Gastroesophageal sphincter (tissue), 4 donors: ENCODE measurements around the gene ATRAID. TPM values are rescaled to one million over a fixed set of nuclear protein-coding genes. Genes with fewer than 3 reads are reported as not detected.
"Not testable (repeated sequence)": the region's sequence is repeated elsewhere in the genome, so short reads cannot be mapped to it uniquely, and the experiment has no call there.

Source experiments
- ATAC-seq: fragments of 150-250 bp; one replicate; pipeline ENCODE4 v1.9.1; 2016; ENCODE audit warnings: mild to moderate bottlenecking, moderate library complexity
- H3K27ac ChIP-seq, 4 donors: fragments of 200-600 bp; sonication (generic) in 3 of 4; 1 replicate in 3 of 4; 2 replicates in 1 of 4; pipeline ENCODE4 v1.5.1; 2016 to 2019
- H3K27me3 ChIP-seq: fragments of 200-600 bp; sonication (generic); one replicate; pipeline ENCODE4 v1.5.1; 2019
- H3K36me3 ChIP-seq, 2 donors: fragments of 200-600 bp; sonication (generic); one replicate each; pipeline ENCODE4 v1.5.1; 2019; ENCODE audit warnings: control low read depth in 1 of 2
- H3K4me1 ChIP-seq, 3 donors: fragments of 200-600 bp; sonication (generic); 1 replicate in 2 of 3; 2 replicates in 1 of 3; pipeline ENCODE4 v1.5.1; 2016 to 2019; ENCODE audit warnings: control low read depth in 2 of 3
- H3K4me3 ChIP-seq, 2 donors: fragments of 200-600 bp; sonication (generic); one replicate each; pipeline ENCODE4 v1.5.1; 2019; ENCODE audit warnings: mild to moderate bottlenecking in 1 of 2, moderate library complexity in 1 of 2
- H3K9me3 ChIP-seq, 3 donors: fragments of 200-600 bp; sonication (generic); one replicate each; pipeline ENCODE4 v1.5.1; 2017 to 2019; ENCODE audit warnings: control low read depth in 2 of 3
- EP300 ChIP-seq: sonication (generic); formaldehyde crosslinking; IDR thresholded peaks from one replicate; pipeline ENCODE4 v1.6.1; 2017; ENCODE audit warnings: antibody characterized with exemption, mild to moderate bottlenecking
- POLR2A ChIP-seq, 2 donors: fragments of 450-650 bp; IDR thresholded peaks; one replicate each; pipeline ENCODE4 v1.6.1; 2017; ENCODE audit warnings: antibody characterized with exemption in 2 of 2, mild to moderate bottlenecking in 2 of 2, moderate library complexity in 1 of 2
- POLR2AphosphoS5 ChIP-seq: sonication (generic); formaldehyde crosslinking; IDR thresholded peaks from one replicate; pipeline ENCODE4 v1.6.1; 2017; ENCODE audit warnings: antibody characterized with exemption
- WGBS, 2 donors: methylation state at CpG; one replicate each; pipeline ENCODE4 v1.1.5; 2018; ENCODE audit warnings: low coverage in 1 of 2; 5-methylcytosine and 5-hydroxymethylcytosine counted together
- total RNA-seq, 4 donors: library from RNA; depleted of rRNA; stranded (reverse); fragments of >200 nt; gene quantifications; one replicate each; pipeline ENCODE4 v1.1.0, GENCODE V29; 2016
- TF ChIP-seq, protein P1 (sequence below), 4 experiments: fragments of 200-600 bp in 2 of 4; fragments of 450-650 bp in 2 of 4; sonication (generic) in 1 of 4; IDR thresholded peaks; one replicate each; pipeline ENCODE4 v1.5.1; 2017 to 2019; ENCODE audit warnings: antibody characterized with exemption in 4 of 4, mild to moderate bottlenecking in 2 of 4, moderate library complexity in 2 of 4

Gene ATRAID
- total RNA-seq, 4 donors from 2014 or later = 124 to 147 (median 129) TPM

DNA sequence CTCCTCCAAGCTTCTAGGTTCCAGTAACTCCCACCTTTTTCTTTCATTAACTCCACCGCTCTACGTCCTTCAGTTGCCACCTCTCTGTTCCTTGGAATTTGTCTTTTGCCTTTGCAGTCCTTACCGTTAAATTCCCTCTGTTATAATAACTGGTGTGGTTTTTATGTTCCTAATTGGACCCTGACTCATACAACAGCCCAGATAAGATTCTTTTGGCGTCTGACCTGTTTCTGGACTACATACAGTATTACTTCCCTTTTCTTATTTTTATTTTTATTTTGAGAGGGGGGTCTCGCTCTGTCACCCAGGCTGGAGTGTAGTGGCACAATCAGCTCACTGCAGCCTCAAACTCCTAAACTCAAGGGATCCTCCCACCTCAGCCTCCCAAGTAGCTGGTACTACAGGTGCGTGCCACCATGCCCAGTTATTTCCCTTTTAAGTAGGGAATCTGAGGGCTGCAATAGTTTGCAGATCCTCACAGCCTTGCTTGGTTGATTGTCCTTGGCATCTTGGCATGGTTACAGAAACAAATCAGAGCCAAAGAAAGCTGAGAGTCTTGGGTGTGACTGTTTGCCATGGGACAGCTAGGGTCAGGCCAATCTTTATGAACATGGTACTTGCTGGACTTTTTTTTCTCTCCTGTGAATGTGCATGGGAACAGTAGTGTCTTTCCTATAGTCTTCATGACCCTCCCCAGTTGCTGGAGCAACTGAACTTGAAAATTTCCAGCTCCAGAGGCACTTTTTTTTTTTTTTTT, 41.1 kb upstream of the ATRAID start:
- H3K27me3 ChIP-seq = peaks cover 40% of the 10 kb centered on the region
- no peaks in the 10 kb centered on the region for H3K36me3 ChIP-seq
- H3K27ac ChIP-seq = no peak overlapping the region
- no peak for TF ChIP-seq EP300
- no peak for TF ChIP-seq POLR2AphosphoS5
- TF ChIP-seq, protein P1, sequence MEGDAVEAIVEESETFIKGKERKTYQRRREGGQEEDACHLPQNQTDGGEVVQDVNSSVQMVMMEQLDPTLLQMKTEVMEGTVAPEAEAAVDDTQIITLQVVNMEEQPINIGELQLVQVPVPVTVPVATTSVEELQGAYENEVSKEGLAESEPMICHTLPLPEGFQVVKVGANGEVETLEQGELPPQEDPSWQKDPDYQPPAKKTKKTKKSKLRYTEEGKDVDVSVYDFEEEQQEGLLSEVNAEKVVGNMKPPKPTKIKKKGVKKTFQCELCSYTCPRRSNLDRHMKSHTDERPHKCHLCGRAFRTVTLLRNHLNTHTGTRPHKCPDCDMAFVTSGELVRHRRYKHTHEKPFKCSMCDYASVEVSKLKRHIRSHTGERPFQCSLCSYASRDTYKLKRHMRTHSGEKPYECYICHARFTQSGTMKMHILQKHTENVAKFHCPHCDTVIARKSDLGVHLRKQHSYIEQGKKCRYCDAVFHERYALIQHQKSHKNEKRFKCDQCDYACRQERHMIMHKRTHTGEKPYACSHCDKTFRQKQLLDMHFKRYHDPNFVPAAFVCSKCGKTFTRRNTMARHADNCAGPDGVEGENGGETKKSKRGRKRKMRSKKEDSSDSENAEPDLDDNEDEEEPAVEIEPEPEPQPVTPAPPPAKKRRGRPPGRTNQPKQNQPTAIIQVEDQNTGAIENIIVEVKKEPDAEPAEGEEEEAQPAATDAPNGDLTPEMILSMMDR (IDR thresholded peaks at IDR 0.05) = no peak
- no peak for TF ChIP-seq POLR2A (IDR thresholded peaks at IDR 0.05)
- H3K9me3 ChIP-seq = no peaks in the 10 kb centered on the region
- 68 to 91% methylated on average over 4 to 6 of the region's 6 CpGs for whole genome bisulfite sequencing, 2 donors
- ATAC-seq = no peak
- H3K4me3 ChIP-seq = no peak overlapping the region
- peaks cover 0 to 7% (median 0%) of the 10 kb centered on the region in 3 donors for H3K4me1 ChIP-seq

DNA sequence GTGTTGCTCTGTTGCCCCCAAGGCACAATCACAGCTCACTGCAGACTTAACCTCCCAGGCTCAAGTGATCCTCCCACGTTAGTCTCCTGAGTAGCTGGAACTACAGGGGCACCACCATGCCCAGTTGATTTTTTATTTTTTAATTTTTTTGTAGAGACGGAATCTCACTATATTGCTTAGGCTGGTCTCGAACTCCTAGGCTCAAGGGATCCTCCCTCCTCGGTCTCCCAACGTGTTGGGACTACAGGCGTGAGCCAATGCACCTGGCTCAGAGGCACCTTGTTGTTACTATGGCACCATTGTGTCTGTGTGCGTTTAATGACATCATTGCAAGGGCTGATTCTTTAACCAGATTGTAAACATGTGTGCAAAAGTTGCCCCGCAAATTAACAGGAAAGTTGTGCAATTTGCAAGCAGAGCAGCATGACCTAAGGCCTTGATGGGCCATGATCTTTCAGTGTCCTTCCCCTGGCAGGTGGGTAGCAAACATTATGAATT, 40.4 kb upstream of the ATRAID start:
- no peak for ATAC-seq
- peaks cover 46% of the 10 kb centered on the region for H3K27me3 ChIP-seq
- H3K4me1 ChIP-seq = peaks cover 0 to 7% (median 0%) of the 10 kb centered on the region in 3 donors
- no peaks in the 10 kb centered on the region for H3K36me3 ChIP-seq
- no peaks in the 10 kb centered on the region for H3K9me3 ChIP-seq
- TF ChIP-seq, protein P1 (IDR thresholded peaks at IDR 0.05) = no peak
- no peak for TF ChIP-seq EP300
- no peak for TF ChIP-seq POLR2A (IDR thresholded peaks at IDR 0.05)
- no peak for TF ChIP-seq POLR2AphosphoS5
- no peak overlapping the region for H3K27ac ChIP-seq
- 61 to 79% methylated on average over 4 to 8 of the region's 8 CpGs for WGBS, 2 donors
- no peak overlapping the region for H3K4me3 ChIP-seq

DNA sequence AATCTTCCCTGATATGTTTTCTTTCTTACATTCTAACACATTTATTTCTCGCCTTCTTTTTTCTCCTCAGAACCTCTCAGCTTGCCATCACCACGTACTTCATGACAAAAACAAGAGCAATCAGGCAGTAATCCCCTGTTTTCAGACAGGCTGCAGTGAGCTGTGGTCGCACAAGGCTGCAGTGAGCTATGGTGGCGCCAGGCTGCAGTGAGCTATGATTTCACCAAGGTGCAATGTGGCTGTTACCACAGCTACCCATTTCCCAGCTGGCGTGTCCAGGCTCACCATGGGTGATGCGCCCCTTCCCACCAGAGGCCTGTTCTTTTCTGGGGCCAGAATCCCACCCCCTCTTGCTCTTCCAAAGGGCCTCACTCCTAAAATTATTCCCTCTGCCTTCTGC, 37.2 kb upstream of the ATRAID start:
- WGBS, 2 donors = 60 to 71% methylated on average over 6 of the region's 6 CpGs
- no peak overlapping the region for H3K4me3 ChIP-seq
- H3K36me3 ChIP-seq = no peaks in the 10 kb centered on the region
- H3K27me3 ChIP-seq = peaks cover 60% of the 10 kb centered on the region
- H3K4me1 ChIP-seq = peaks cover 0 to 5% (median 0%) of the 10 kb centered on the region in 3 donors
- TF ChIP-seq, protein P1 (IDR thresholded peaks at IDR 0.05) = no peak
- TF ChIP-seq POLR2AphosphoS5 = no peak
- no peak for TF ChIP-seq EP300
- no peak for TF ChIP-seq POLR2A (IDR thresholded peaks at IDR 0.05)
- H3K9me3 ChIP-seq = no peaks in the 10 kb centered on the region
- H3K27ac ChIP-seq = no peak overlapping the region
- ATAC-seq = no peak

DNA sequence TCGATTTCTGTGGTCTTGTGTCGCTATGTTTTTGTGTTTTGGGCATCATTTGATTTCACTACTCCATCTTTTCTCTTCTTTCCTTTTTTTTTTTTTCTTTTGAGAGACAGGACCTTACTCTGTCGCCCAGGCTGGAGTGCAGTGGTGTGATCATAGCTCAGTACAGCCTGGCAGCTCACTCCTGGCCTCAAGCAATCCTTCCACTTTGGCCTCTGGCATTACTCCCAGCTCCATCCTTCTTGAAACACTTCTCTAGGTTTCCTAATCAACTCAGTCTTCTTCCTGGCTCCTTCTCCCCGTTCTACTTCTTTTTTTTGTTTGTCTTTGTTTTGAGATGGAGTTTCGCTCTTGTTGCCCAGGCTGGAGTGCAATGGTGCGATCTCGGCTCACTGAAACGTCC, 36.5 kb upstream of the ATRAID start:
- H3K27ac ChIP-seq = no peak overlapping the region

DNA sequence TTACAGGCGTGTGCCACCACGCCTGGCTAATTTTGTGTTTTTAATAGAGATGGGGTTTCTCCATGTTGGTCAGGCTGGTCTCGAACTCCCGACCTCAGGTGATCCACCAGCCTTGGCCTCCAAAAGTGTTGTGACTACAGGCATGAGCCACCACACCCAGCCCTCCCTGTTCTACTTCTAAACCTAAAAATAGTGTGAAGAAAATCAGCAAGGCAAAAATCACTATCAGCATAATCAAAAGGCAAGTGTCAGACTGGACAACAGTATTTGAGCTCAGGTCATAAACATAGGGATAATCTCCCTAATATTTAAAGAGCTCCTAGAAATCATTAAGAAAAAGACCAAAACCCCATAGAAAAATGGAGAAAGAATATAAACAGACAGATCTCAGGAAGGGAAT, 36.1 kb upstream of the ATRAID start:
- not testable (repeated sequence) for ATAC-seq, H3K36me3 ChIP-seq, H3K4me1 ChIP-seq, H3K4me3 ChIP-seq, H3K27ac ChIP-seq, H3K9me3 ChIP-seq
- WGBS, 2 donors = 80 to 100% methylated on average over 1 to 4 of the region's 4 CpGs
- H3K27me3 ChIP-seq = peaks cover 57% of the 10 kb centered on the region

More for the DNA sequence above, 36.5 kb upstream of the ATRAID start:
- 57 to 72% methylated on average over 3 to 8 of the region's 8 CpGs for WGBS, 2 donors
- H3K4me1 ChIP-seq = no peaks in the 10 kb centered on the region
- no peak for ATAC-seq
- H3K4me3 ChIP-seq = no peak overlapping the region
- no peaks in the 10 kb centered on the region for H3K36me3 ChIP-seq
- no peak for TF ChIP-seq EP300
- no peak for TF ChIP-seq POLR2A (IDR thresholded peaks at IDR 0.05)
- TF ChIP-seq, protein P1 (IDR thresholded peaks at IDR 0.05) = no peak
- no peak for TF ChIP-seq POLR2AphosphoS5
- peaks cover 58% of the 10 kb centered on the region for H3K27me3 ChIP-seq
- H3K9me3 ChIP-seq = no peaks in the 10 kb centered on the region
